HepG2 (cell line): Measurements from ENCODE around the gene SLC25A11. TPM values are rescaled to one million over a fixed set of nuclear protein-coding genes. Genes with fewer than 3 reads are reported as not detected.

Experiments used
- DNMT1 ChIP-seq: sonication (generic); formaldehyde crosslinking; IDR thresholded peaks from 2 replicates; pipeline ENCODE4 v1.5.1; 2020; ENCODE audit warnings: mild to moderate bottlenecking, missing genetic modification reagents
- ELF3 ChIP-seq: IDR thresholded peaks from 2 replicates; pipeline ENCODE4 v1.6.1; 2016; ENCODE audit warnings: missing genetic modification reagents, missing compliant biosample characterization
- FOXA1 ChIP-seq, 2 experiments: fragments of 450-650 bp in 1 of 2; sonication (generic) in 1 of 2; formaldehyde crosslinking in 1 of 2; IDR thresholded peaks; 2 replicates each; pipeline versions ENCODE4 v1.4.0 to v1.6.1; 2016 to 2020; ENCODE audit warnings: missing genetic modification reagents in 1 of 2
- FOXK1 ChIP-seq: sonication (generic); formaldehyde crosslinking; IDR thresholded peaks from 2 replicates; pipeline ENCODE4 v1.4.0; 2020; ENCODE audit warnings: low read depth, missing genetic modification reagents, borderline replicate concordance
- GABPB1 ChIP-seq: IDR thresholded peaks from 2 replicates; pipeline ENCODE4 v1.6.1; 2016; ENCODE audit warnings: mild to moderate bottlenecking, missing genetic modification reagents, moderate library complexity, missing compliant biosample characterization
- GPN1 ChIP-seq: sonication (generic); formaldehyde crosslinking; IDR thresholded peaks from 2 replicates; pipeline ENCODE4 v1.5.1; 2020; ENCODE audit warnings: missing genetic modification reagents, borderline replicate concordance
- HNRNPL ChIP-seq: fragments of 200-400 bp; formaldehyde crosslinking; IDR thresholded peaks from 2 replicates; pipeline ENCODE4 v1.6.1; 2017; ENCODE audit warnings: mild to moderate bottlenecking, low read depth, low read length
- HOXA3 ChIP-seq: sonication (generic); formaldehyde crosslinking; IDR thresholded peaks from 2 replicates; pipeline ENCODE4 v1.5.0; 2020; ENCODE audit warnings: missing genetic modification reagents
- KLF6 ChIP-seq: IDR thresholded peaks from 2 replicates; pipeline ENCODE4 v1.8.0; 2016; ENCODE audit warnings: missing biosample characterization, missing genetic modification reagents
- MEIS2 ChIP-seq: sonication (generic); formaldehyde crosslinking; IDR thresholded peaks from 2 replicates; pipeline ENCODE4 v1.9.0; 2021; ENCODE audit warnings: mild to moderate bottlenecking, missing genetic modification reagents
- NFKBIZ ChIP-seq: IDR thresholded peaks from 2 replicates; pipeline ENCODE4 v1.6.1; 2018; ENCODE audit warnings: missing genetic modification reagents, missing compliant biosample characterization
- NFYC ChIP-seq: IDR thresholded peaks from 2 replicates; pipeline ENCODE4 v1.6.1; 2016; ENCODE audit warnings: missing genetic modification reagents, missing compliant biosample characterization
- RXRA ChIP-seq: sonication (generic); formaldehyde crosslinking; IDR thresholded peaks from 2 replicates; pipeline ENCODE4 v1.5.1; 2020; ENCODE audit warnings: missing genetic modification reagents
- SRY ChIP-seq: sonication (generic); formaldehyde crosslinking; IDR thresholded peaks from 2 replicates; pipeline ENCODE4 v1.8.0; 2022; ENCODE audit warnings: mild to moderate bottlenecking, missing genetic modification reagents
- TCF12 ChIP-seq, 2 experiments: fragments of 450-650 bp in 1 of 2; sonication (generic) in 1 of 2; formaldehyde crosslinking in 1 of 2; IDR thresholded peaks; 2 replicates each; pipeline versions ENCODE4 v1.6.1 to v1.8.0; 2017 to 2022; ENCODE audit warnings: antibody characterized with exemption in 1 of 2, mild to moderate bottlenecking in 1 of 2, missing genetic modification reagents in 1 of 2, moderate library complexity in 1 of 2
- ZFP82 ChIP-seq: sonication (generic); formaldehyde crosslinking; IDR thresholded peaks from 2 replicates; pipeline ENCODE4 v1.5.1; 2020; ENCODE audit warnings: mild to moderate bottlenecking, missing genetic modification reagents, borderline replicate concordance
- ZNF468 ChIP-seq: sonication (generic); formaldehyde crosslinking; IDR thresholded peaks from 2 replicates; pipeline ENCODE4 v1.8.0; 2022; ENCODE audit warnings: mild to moderate bottlenecking, moderate library complexity, missing genetic modification reagents
- ZNF543 ChIP-seq: sonication (generic); formaldehyde crosslinking; IDR thresholded peaks from 2 replicates; pipeline ENCODE4 v1.4.0; 2020; ENCODE audit warnings: mild to moderate bottlenecking, missing genetic modification reagents
- ZNF564 ChIP-seq: sonication (generic); formaldehyde crosslinking; IDR thresholded peaks from 2 replicates; pipeline ENCODE4 v1.8.1; 2023; ENCODE audit warnings: mild to moderate bottlenecking, missing genetic modification reagents
- ZNF724P ChIP-seq: sonication (generic); formaldehyde crosslinking; IDR thresholded peaks from 2 replicates; pipeline ENCODE4 v1.8.0; 2022; ENCODE audit warnings: missing genetic modification reagents, borderline replicate concordance
- ZNF749 ChIP-seq: sonication (generic); formaldehyde crosslinking; IDR thresholded peaks from 2 replicates; pipeline ENCODE4 v1.8.0; 2022; ENCODE audit warnings: mild to moderate bottlenecking, missing genetic modification reagents, moderate library complexity, borderline replicate concordance
- polyA plus RNA-seq, 8 experiments: library from polyadenylated mRNA; depleted of rRNA in 3 of 8; stranded (reverse) in 7 of 8; unstranded in 1 of 8; fragments of >200 nt; fragmentation: Illumina TruSeq in 4 of 8; extraction: Trizol in 4 of 8; gene quantifications; 2 replicates each; pipeline versions ENCODE4 v1.2.1 to v1.2.3, GENCODE V29; 2011 to 2016; ENCODE audit warnings: low read depth in 4 of 8, missing spikeins in 1 of 8, mixed read lengths in 1 of 8; ENCODE audit not compliant: insufficient read depth in 1 of 8
- total RNA-seq, 5 experiments: library from RNA; depleted of rRNA; stranded (reverse); fragments of >200 nt; fragmentation: Illumina TruSeq; extraction: Trizol; gene quantifications; 2 replicates each; pipeline ENCODE4 v1.2.3, GENCODE V29; 2016; ENCODE audit warnings: low read depth in 1 of 5
- TF ChIP-seq, protein P1 (sequence below): IDR thresholded peaks from 2 replicates; pipeline ENCODE4 v1.6.1; 2016
- TF ChIP-seq, protein P2 (sequence below): sonication (generic); formaldehyde crosslinking; conservative IDR thresholded peaks from 2 replicates; pipeline ENCODE4 v1.4.0; 2020; ENCODE audit warnings: mild to moderate bottlenecking, missing genetic modification reagents, moderate library complexity
- TF ChIP-seq, protein P3 (sequence below): sonication (generic); formaldehyde crosslinking; IDR thresholded peaks from 2 replicates; pipeline ENCODE4 v1.4.0; 2020; ENCODE audit warnings: missing genetic modification reagents

SLC25A11 gene
- total and polyA plus RNA-seq, 2 of the 13 experiments (the other 11 are each of a cell fraction or from before 2014, with no cell fraction given) = 35.4 to 47.2 TPM

DNA sequence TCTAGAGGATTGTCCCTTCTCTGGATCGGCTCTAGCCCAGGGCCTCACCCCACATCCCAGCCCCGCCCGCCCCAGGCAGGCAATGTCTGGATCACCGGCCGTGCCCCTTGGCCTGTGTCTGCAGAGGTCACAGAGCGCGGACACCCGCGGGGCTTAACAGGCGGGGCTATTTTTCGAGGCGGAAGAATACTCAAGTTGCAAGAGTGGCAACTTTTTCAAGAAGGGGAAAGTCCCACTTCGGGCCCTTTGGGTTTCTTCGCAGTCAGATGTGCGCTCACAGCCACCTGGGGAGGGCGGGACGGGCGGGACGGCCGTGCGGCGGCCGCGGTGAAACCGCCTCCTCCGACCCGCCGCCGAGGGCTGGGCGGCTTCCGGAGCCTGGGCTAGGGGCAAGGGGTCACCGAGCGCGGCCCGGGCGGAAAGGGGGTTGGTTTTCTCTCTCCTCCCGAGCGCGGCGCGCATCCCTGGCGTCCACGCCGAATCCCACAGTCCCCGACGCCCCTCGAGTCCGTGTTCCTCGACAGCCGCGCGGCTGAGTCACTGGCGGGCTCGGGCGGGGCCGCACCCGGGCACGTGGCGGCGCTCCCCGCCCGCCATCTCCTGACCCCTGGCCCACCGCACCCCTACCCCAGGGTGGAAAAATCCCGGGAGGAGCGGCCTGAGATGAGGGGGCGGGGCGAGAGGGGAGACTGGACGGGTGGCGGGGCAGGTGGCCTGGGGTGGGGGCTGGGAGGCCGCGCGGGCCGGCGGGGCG is 9.7 kb upstream of the SLC25A11 start (continued):
- TF ChIP-seq MEIS2 (no peak; the same call in none of the 2 replicates), ZNF724P (CRISPR knock-in tag) (no peak), FOXK1 (CRISPR knock-in tag) (peak; percentile 13; the same call in 1 of the 2 replicates), NFKBIZ (CRISPR knock-in tag) (peak; percentile 41; the same call in 1 of the 2 replicates), NFYC (CRISPR knock-in tag) (0 out of 2 replicates have a peak, but pooled peaks have one; percentile 14), ZNF564 (CRISPR knock-in tag) (peak; percentile 88), SRY (CRISPR knock-in tag) (peak; percentile 51; the same call in 1 of the 2 replicates), ZNF749 (CRISPR knock-in tag) (0 out of 2 replicates have a peak, but pooled peaks have one; percentile 52), KLF6 (CRISPR knock-in tag) (peak; percentile 78; the same call in 1 of the 2 replicates), FOXA1 (IDR thresholded peaks at IDR 0.05) (no peak), FOXA1 (CRISPR knock-in tag; IDR thresholded peaks at IDR 0.05) (no peak), ELF3 (peak; percentile 65), RXRA (peak; percentile 80), DNMT1 (CRISPR knock-in tag) (peak; percentile 55; the same call in 1 of the 2 replicates), ZNF468 (no peak), GABPB1 (CRISPR knock-in tag) (peak; percentile 76; the same call in 1 of the 2 replicates), ZNF543 (CRISPR knock-in tag) (0 out of 2 replicates have a peak, but pooled peaks have one; percentile 39), HOXA3 (CRISPR knock-in tag) (peak; percentile 26), HNRNPL (0 out of 2 replicates have a peak, but pooled peaks have one; percentile 48), TCF12 (IDR thresholded peaks at IDR 0.05) (no peak), TCF12 (CRISPR knock-in tag; IDR thresholded peaks at IDR 0.05) (peak; percentile 75; the same call in 1 of the 2 replicates), ZFP82 (CRISPR knock-in tag) (0 out of 2 replicates have a peak, but pooled peaks have one; percentile 52), GPN1 (CRISPR knock-in tag) (no peak)
- TF ChIP-seq, protein P1, sequence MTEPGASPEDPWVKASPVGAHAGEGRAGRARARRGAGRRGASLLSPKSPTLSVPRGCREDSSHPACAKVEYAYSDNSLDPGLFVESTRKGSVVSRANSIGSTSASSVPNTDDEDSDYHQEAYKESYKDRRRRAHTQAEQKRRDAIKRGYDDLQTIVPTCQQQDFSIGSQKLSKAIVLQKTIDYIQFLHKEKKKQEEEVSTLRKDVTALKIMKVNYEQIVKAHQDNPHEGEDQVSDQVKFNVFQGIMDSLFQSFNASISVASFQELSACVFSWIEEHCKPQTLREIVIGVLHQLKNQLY (CRISPR knock-in tag) = peak; percentile 34
- TF ChIP-seq, protein P2, sequence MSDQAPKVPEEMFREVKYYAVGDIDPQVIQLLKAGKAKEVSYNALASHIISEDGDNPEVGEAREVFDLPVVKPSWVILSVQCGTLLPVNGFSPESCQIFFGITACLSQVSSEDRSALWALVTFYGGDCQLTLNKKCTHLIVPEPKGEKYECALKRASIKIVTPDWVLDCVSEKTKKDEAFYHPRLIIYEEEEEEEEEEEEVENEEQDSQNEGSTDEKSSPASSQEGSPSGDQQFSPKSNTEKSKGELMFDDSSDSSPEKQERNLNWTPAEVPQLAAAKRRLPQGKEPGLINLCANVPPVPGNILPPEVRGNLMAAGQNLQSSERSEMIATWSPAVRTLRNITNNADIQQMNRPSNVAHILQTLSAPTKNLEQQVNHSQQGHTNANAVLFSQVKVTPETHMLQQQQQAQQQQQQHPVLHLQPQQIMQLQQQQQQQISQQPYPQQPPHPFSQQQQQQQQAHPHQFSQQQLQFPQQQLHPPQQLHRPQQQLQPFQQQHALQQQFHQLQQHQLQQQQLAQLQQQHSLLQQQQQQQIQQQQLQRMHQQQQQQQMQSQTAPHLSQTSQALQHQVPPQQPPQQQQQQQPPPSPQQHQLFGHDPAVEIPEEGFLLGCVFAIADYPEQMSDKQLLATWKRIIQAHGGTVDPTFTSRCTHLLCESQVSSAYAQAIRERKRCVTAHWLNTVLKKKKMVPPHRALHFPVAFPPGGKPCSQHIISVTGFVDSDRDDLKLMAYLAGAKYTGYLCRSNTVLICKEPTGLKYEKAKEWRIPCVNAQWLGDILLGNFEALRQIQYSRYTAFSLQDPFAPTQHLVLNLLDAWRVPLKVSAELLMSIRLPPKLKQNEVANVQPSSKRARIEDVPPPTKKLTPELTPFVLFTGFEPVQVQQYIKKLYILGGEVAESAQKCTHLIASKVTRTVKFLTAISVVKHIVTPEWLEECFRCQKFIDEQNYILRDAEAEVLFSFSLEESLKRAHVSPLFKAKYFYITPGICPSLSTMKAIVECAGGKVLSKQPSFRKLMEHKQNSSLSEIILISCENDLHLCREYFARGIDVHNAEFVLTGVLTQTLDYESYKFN (CRISPR knock-in tag) = peak; percentile 53
- TF ChIP-seq, protein P3, sequence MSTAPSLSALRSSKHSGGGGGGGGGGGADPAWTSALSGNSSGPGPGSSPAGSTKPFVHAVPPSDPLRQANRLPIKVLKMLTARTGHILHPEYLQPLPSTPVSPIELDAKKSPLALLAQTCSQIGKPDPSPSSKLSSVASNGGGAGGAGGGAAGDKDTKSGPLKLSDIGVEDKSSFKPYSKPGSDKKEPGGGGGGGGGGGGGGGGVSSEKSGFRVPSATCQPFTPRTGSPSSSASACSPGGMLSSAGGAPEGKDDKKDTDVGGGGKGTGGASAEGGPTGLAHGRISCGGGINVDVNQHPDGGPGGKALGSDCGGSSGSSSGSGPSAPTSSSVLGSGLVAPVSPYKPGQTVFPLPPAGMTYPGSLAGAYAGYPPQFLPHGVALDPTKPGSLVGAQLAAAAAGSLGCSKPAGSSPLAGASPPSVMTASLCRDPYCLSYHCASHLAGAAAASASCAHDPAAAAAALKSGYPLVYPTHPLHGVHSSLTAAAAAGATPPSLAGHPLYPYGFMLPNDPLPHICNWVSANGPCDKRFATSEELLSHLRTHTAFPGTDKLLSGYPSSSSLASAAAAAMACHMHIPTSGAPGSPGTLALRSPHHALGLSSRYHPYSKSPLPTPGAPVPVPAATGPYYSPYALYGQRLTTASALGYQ (CRISPR knock-in tag) = peak; percentile 5; the same call in 1 of the 2 replicates
